GM19351 (cell line): ENCODE measurements around the gene KLHL25.

Experiments
- ATAC-seq: cut with Tn5 transposase; IDR thresholded peaks from one replicate; pipeline ENCODE4 v1.9.1; 2021; ENCODE audit warnings: mild to moderate bottlenecking, moderate library complexity; ENCODE audit not compliant: unreplicated experiment

KLHL25 gene

GRCh38 chr15:85718271-85718971 lies 76.3 kb downstream of the KLHL25 start:
- ATAC-seq = peak; percentile 76

- no peak for ATAC-seq
Measured at GRCh38 chr15:85717212-85717611, 77.5 kb downstream of the KLHL25 start.

GRCh38 chr15:85716261-85716660 lies 78.5 kb downstream of the KLHL25 start:
- no peak for ATAC-seq

GRCh38 chr15:85711580-85712192 lies 83.0 kb downstream of the KLHL25 start:
- no peak for ATAC-seq

- peak; percentile 69 for ATAC-seq
Measured at GRCh38 chr15:85710340-85710842, 84.3 kb downstream of the KLHL25 start.
